GM19099 (cell line): ENCODE data around the gene LAT.

ENCODE experiments used
- POLR2A ChIP-seq: IDR thresholded peaks from 3 replicates; pipeline ENCODE4 v1.6.1; 2011; ENCODE audit warnings: low read depth; ENCODE audit not compliant: insufficient read length; ENCODE audit errors: extremely low read depth

The LAT gene

GRCh38 chr16:28984619-28985135, at the start of gene LAT:
Gene LAT (plus strand): TSS chr16:28985052. CDS start chr16:28985418, 366 bp downstream.
- no peak for TF ChIP-seq POLR2A

- TF ChIP-seq POLR2A: no peak
These were observed 49.5 kb upstream of the LAT start for GRCh38 chr16:28935346-28935745.

- no peak for TF ChIP-seq POLR2A
These were observed 48.7 kb upstream of the LAT start for GRCh38 chr16:28935924-28936783.

- TF ChIP-seq POLR2A: no peak
These were observed 48.1 kb upstream of the LAT start for GRCh38 chr16:28936784-28937155.

- no peak for TF ChIP-seq POLR2A
These were observed 47.5 kb upstream of the LAT start for GRCh38 chr16:28937222-28937876.

GRCh38 chr16:28938721-28939120, 46.1 kb upstream of the LAT start:
- no peak for TF ChIP-seq POLR2A

GRCh38 chr16:28943281-28943680, 41.6 kb upstream of the LAT start:
- TF ChIP-seq POLR2A: no peak

- TF ChIP-seq POLR2A: no peak
These were observed 38.2 kb upstream of the LAT start for GRCh38 chr16:28946681-28947080.

- peak; percentile 92 for TF ChIP-seq POLR2A
These were observed 34.0 kb upstream of the LAT start, which contains the start of gene NFATC2IP for GRCh38 chr16:28950648-28951409. Gene NFATC2IP (plus strand): TSS chr16:28950937. CDS start chr16:28951012, 75 bp downstream.

- TF ChIP-seq POLR2A: no peak
These were observed 33.4 kb upstream of the LAT start for GRCh38 chr16:28951410-28951943.

- no peak for TF ChIP-seq POLR2A
These were observed 26.6 kb upstream of the LAT start for GRCh38 chr16:28958216-28958615.

- no peak for TF ChIP-seq POLR2A
These were observed 26.0 kb upstream of the LAT start for GRCh38 chr16:28958836-28959235.

GRCh38 chr16:28964072-28964471, 20.8 kb upstream of the LAT start:
- TF ChIP-seq POLR2A: no peak

GRCh38 chr16:28964496-28964895, 20.4 kb upstream of the LAT start:
- no peak for TF ChIP-seq POLR2A

GRCh38 chr16:28967156-28967555, 17.7 kb upstream of the LAT start:
- no peak for TF ChIP-seq POLR2A
